GM18505 (cell line): ENCODE measurements around the gene CAMSAP3.

Experiments
- ATAC-seq: cut with Tn5 transposase; IDR thresholded peaks from one replicate; pipeline ENCODE4 v1.9.1; 2021; ENCODE audit not compliant: unreplicated experiment
- POLR2A ChIP-seq: IDR thresholded peaks from 4 replicates; pipeline ENCODE4 v1.6.1; 2011; ENCODE audit warnings: borderline replicate concordance; ENCODE audit not compliant: insufficient read depth, insufficient read length; ENCODE audit errors: extremely low read depth

CAMSAP3 gene

DNA sequence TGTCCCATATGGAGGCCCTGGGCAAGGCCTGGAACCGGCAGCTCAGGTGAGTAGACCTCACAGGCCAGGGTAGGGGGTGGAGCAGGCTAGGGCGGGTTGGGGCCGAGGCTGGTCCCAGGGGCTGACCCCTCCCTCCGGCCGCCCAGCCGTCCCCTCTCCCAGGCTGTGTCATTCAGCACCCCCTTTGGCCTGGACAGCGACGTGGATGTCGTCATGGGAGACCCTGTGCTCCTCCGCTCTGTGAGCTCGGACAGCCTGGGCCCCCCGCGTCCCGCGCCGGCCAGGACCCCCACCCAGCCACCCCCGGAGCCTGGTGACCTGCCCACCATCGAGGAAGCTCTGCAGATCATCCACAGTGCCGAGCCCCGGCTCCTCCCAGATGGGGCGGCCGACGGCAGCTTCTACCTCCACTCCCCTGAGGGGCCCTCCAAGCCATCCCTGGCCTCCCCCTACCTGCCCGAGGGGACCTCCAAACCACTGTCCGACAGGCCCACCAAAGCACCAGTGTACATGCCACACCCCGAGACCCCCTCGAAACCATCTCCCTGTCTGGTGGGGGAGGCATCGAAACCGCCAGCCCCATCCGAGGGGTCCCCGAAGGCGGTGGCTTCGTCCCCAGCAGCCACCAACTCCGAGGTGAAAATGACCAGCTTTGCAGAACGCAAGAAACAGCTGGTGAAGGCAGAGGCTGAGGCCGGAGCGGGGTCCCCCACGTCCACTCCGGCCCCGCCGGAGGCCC, 16.0 kb downstream of the CAMSAP3 start:
- no peak for TF ChIP-seq POLR2A

DNA sequence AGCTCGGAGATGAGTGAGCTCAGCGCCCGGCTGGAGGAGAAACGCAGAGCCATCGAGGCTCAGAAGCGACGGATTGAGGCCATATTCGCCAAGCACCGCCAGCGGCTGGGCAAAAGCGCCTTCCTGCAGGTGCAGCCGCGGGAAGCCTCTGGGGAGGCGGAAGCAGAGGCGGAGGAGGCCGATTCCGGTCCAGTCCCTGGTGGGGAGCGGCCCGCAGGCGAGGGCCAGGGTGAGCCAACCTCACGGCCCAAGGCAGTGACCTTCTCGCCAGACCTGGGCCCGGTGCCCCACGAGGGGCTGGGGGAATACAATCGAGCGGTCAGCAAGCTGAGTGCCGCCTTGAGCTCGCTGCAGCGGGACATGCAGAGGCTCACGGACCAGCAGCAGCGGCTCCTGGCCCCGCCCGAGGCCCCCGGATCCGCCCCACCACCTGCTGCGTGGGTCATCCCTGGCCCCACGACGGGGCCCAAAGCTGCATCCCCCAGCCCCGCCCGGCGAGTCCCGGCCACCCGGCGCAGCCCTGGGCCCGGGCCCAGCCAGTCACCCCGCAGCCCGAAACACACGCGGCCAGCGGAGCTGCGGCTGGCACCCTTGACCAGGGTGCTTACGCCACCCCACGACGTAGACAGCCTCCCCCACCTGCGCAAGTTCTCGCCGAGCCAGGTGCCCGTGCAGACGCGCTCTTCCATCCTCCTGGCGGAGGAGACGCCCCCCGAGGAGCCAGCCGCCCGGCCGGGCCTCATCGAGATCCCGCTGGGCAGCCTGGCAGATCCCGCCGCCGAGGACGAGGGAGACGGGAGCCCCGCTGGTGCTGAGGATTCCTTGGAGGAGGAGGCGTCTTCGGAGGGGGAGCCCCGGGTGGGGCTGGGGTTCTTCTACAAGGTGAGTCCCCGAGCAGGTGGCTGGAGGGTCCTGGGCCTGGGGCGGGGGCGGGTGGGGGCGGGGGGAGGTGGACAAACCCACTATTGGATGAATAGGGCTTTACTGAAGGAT, 16.9 kb downstream of the CAMSAP3 start:
- no peak for TF ChIP-seq POLR2A
- ATAC-seq, result no peak

More for the DNA sequence above, 16.0 kb downstream of the CAMSAP3 start:
- no peak for ATAC-seq

DNA sequence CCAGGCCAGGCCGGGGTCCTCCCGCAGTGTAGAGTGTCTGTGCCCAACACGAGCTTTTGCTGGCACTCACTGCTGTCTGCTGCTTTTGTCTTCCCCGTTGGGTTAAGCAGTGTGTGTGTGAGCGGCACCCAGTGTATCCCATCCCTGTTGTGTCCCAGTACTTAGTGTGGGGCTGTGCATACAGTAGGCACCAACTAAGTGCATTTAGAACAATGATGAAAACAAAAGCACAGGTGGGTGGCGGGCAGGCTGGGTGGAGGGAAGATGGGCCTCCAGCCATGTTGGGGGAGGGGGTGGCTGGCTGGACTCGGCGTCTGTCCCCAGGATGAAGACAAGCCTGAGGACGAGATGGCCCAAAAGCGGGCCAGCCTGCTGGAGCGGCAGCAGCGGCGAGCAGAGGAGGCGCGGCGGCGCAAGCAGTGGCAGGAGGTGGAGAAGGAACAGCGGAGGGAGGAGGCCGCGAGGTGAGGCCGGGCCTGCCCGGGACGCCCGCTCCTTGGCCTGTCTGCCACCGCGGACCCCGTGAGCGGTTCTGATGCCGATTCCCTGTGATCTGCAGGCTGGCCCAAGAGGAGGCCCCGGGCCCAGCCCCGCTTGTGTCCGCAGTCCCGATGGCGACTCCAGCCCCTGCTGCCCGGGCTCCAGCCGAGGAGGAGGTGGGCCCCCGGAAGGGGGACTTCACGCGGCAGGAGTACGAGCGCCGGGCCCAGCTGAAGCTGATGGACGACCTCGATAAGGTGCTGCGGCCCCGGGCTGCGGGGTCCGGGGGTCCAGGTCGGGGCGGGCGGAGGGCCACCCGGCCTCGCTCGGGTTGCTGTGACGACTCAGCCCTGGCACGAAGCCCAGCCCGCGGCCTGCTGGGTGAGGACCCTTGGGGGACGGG, 19.4 kb downstream of the CAMSAP3 start:
- no peak for TF ChIP-seq POLR2A
- ATAC-seq, result no peak

DNA sequence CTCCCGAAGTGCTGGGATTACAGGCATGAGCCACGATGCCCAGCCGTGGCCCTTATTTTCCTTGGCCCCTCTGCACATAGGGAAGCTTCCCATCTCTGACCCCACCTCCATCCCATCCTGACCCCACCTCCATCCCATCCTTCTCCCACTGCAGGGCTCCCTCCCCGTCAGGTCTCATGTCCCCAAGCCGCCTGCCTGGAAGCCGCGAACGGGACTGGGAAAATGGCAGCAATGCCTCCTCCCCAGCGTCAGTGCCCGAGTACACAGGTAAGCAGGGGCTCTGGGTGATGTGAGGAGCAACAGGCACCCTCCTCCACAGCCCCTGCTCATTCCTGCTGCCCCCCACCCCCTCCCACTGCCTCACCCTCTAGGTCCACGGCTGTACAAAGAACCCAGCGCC, 21.5 kb downstream of the CAMSAP3 start:
- no peak for TF ChIP-seq POLR2A
- no peak for ATAC-seq

DNA sequence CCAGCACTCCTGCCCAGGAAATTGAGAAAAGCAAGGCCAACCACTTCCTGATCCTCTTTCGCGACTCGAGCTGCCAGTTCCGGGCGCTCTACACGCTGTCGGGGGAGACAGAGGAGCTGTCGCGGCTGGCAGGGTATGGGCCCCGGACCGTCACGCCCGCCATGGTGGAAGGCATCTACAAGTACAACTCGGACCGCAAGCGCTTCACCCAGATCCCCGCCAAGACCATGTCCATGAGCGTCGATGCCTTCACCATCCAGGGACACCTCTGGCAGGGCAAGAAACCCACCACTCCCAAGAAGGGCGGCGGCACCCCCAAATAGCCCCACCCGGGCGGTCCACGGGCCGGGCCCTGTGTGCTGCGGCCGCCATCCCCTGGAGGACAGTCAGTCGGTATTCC, 22.1 kb downstream of the CAMSAP3 start:
- no peak for TF ChIP-seq POLR2A
- no peak for ATAC-seq

DNA sequence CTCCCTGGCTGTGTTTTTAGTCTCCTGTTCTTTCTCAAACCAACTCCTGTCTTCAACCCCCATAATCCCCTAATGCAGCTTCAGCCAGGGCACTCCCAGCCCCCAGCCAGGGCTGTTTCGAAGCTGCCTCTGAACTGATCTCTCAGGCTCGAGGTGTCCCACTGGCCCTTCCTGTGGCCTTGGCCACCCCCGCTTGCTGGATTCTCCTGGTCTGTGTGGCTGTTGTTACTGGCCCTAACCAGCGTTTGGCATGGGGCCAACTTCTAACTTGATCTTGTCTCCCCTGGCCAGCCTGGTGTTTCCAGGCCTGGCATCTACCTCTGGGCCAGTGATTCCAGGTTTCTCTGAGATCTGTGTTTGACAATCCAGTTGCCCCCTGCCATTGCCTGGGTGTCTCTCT, 22.7 kb downstream of the CAMSAP3 start:
- no peak for TF ChIP-seq POLR2A
- ATAC-seq, result no peak

DNA sequence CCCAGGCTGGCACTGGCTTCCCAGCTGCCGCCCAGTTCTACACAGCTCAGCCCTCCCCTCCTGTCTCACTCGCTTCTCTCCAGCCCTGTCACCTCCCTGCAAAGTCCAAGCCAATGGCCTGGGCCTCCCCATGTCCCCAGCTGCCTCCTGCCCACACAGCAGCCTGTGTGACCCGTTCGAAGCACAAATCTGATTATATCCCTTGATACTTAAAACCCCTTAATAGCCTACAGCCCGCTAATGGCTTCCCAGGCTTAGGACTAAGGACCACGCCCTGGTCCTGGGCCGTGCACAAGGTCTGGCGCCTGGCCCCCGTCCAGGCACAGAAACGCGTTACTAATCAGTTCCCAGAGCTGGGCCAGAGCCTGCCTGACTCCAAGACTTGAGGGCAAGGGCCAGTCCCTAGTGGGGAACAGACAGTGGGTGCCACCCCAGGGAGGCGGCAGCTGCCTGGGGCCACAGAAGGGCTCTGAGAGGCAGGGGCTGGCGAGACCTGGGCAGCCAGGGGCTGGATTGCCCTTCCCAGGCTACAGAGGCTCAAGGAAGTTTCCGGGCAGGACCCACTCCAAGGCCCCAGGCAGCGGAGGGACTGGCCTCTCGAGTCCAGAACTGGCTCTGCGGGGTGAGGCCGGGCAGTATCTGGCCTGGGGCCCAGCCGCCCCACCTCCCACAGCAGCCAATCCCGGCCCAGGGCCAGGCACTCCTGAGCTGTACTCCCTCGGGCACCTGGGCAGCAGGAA, 23.3 kb downstream of the CAMSAP3 start:
- ATAC-seq, result no peak
- TF ChIP-seq POLR2A, result no peak

DNA sequence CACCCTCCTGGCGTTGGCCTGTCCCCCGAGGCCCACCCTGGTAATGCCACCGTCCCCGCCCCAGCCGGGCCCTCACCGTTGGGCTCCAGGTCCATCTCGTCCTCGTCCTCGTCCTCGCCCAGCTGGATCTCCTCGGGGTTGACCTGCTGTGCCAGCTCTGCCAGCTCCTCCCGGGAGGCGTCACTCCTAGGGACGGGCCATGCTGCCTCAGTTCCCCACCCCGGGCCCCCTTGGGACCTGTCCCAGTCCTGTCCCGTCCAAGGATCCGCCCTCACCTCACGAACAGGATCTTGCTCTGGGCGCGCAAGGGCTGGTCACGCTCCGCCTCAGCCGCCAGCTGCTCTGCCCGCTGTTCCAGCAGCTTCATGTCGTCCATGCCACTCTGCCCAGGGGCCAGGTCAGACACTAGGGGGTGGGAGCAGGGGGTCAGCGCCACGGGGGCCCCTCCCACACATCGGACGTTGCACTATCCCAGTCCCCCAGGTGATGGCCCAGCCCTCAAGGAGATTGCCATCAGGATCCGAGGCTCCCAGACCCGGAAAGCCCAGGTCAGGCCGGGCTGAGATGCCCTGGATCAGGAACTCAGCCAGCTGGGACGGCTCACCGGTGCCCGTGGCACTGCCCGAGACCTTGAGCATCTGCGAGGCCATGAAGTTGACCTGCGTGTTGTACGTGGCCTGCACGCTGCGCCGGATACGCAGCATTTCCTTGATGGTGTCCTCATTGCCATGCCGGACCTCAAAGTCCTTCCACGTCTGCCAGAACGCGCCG, 24.2 kb downstream of the CAMSAP3 start:
- no peak for TF ChIP-seq POLR2A
- ATAC-seq, result no peak

DNA sequence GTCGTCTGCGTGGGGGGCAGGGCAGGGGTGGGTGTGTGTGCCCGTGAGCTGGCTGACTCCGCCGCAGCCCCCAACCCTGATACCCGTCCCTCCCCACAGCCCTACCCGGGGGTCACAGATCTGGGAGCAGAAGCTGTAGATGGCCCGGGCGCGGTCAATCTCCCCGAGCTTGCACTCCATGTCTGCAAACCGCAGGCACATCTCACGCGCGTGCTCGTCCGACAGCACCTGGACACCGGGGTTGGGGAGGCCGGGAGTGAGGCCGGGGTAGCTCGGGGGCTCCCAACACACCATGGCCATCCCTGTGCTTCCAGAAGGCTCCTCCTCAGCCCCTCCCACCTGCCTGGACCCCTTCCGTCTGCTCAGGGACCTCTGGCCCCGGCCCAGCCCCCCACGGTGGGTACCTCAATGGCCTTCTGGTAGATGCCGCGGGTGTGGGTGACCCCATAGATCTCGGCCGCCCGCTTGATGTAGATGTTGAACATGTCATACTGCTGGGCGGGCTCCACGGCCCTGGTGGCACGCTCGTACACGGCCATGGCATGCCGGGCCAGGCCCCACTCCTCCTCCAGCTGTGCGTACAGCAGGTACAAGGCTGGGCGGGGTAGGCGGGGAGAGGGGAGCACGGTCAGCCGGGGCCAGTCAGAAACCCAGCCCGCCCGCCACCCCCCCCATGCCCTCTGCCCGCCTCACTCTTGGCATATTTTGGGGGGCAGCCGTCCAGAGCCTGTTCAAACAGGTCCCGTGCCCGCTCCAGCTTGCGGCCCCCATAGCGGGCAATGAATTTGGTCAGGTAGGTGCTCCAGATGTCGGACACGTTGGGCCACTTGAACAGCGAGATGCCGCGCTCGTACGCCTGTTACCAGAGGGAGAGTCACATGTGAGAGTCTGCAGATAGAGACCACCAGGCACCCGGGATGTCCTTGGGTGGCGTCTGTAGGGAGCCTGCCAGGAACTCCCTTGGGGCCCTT, 25.1 kb downstream of the CAMSAP3 start:
- ATAC-seq, result no peak

DNA sequence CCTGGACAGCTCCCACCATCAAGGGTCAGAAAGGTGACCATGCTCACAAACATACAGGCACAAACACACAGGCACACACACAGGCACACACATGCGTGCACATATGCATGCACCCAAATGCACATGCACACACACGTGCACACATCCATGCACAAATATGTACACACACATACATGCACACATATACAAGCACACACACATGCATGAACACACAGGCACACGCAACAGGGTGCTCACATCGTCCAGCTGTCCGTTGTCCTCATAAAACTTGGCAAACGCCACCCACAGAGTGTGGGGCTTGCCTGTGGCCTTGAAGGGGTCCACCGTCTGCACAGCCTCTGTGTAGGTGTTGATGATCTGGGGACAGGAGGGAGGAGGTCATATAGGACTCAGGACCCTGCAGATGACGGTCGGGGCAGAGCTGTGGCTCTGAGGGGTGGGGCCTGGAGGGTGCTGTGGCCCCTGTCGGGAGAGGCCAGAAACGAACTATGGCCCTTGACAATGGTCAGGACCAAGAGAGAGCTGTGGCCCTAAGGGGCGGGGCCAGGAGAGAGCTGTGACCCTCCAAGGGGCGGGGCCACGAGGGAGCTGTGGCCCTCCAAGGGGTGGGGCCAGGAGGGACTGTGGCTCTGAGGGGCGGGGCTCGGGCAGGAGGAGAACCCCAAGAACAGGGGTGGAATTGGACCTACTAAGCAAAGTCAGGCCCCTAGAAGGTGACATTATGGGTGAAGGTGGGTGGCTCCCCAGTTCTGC, 27.4 kb downstream of the CAMSAP3 start:
- no peak for TF ChIP-seq POLR2A
- ATAC-seq, result no peak

More for the DNA sequence above, 25.1 kb downstream of the CAMSAP3 start:
- no peak for TF ChIP-seq POLR2A

DNA sequence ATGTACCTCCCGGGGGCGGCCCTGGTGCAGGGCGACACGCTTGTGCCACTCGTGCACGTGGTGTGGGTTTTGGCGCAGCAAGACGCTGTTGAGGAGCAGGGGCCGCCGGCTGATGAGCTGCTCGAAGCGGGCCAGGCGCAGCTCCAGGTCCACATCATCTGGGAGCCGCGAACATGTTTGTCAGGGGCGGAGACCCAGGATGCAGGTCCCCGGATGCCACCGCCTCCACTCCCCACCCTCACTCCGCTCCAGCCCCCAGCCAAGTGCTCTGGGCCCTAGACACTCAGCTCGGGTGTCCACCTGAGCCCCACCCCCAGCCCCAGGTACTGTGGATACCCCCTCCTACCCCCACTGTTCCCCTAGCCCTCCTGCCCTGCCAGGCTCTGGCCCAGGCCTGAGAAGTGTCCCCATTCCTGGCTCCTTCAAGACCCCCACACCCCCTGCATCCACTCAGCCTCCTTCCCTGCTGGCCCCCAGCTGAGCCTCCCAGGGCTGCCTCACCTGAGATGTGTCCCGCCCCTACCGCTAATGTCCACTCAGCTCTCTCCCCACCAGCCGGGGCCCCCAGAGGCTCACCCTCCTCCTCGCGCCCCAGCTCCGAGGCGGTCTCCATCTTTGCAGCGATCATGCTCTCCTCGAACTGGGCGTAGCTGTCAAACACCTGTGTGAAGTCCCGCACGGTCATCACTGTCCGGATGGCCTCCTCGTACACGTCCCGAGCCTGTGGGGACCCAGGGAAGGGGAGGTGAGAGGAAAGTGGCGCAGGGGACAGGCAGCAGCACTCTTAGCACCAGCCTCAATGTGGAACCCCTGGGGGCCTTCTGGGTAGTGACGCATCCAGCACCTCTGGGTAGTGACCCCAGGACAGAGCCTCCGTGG, 28.3 kb downstream of the CAMSAP3 start:
- TF ChIP-seq POLR2A, result no peak
- ATAC-seq, result no peak
